K562 (cell line): ENCODE data around the gene LZTS2. TPM values are rescaled to one million over a fixed set of nuclear protein-coding genes. Genes with fewer than 3 reads are reported as not detected.

Experiments
- CHD4 ChIP-seq: fragments of 200-600 bp; sonication (generic); IDR thresholded peaks from 3 replicates; pipeline ENCODE4 v1.6.1; 2012; ENCODE audit warnings: low read depth, mild to moderate bottlenecking, mixed read lengths, low read length, inconsistent platforms; ENCODE audit not compliant: insufficient read depth, insufficient replicate concordance, poor library complexity, severe bottlenecking
- JUN ChIP-seq, 2 experiments: sonication (generic) in 1 of 2; formaldehyde crosslinking in 1 of 2; IDR thresholded peaks; 2 replicates each; pipeline versions ENCODE4 v1.6.1 to v1.8.0; 2012 to 2022; ENCODE audit warnings: borderline replicate concordance in 2 of 2, mild to moderate bottlenecking in 2 of 2, improper control_type of control experiment in 1 of 2, low read depth in 1 of 2, low read length in 1 of 2, missing genetic modification reagents in 1 of 2
- PHF20 ChIP-seq: fragments of 450-650 bp; IDR thresholded peaks from 2 replicates; pipeline ENCODE4 v1.6.1; 2018; ENCODE audit not compliant: partially characterized antibody
- POLR2AphosphoS2 ChIP-seq: IDR thresholded peaks from 2 replicates; pipeline ENCODE4 v1.6.1; 2012; ENCODE audit warnings: low read length, improper control_type of control experiment
- RFX5 ChIP-seq: IDR thresholded peaks from 2 replicates; pipeline ENCODE4 v1.6.1; 2011; ENCODE audit warnings: low read depth, mild to moderate bottlenecking, improper control_type of control experiment, low read length
- RNF2 ChIP-seq: sonication (generic); IDR thresholded peaks from 2 replicates; pipeline ENCODE4 v1.6.1; 2016
- TEAD1 ChIP-seq, 2 experiments: fragments of 450-650 bp in 1 of 2; sonication (generic) in 1 of 2; formaldehyde crosslinking; IDR thresholded peaks; 2 replicates each; pipeline versions ENCODE4 v1.4.0 to v1.8.0; 2020 to 2022; ENCODE audit warnings: mild to moderate bottlenecking in 2 of 2, missing genetic modification reagents in 1 of 2
- TSHZ1 ChIP-seq: fragments of 250-450 bp; sonication (Bioruptor Pico); IDR thresholded peaks from 2 replicates; pipeline ENCODE4 v1.4.0; 2020; ENCODE audit warnings: mild to moderate bottlenecking, moderate library complexity
- ZFP30 ChIP-seq: fragments of 250-450 bp; sonication (Bioruptor Pico); IDR thresholded peaks from 2 replicates; pipeline ENCODE4 v1.8.0; 2022; ENCODE audit warnings: moderate library complexity, mild to moderate bottlenecking, inconsistent platforms, borderline replicate concordance
- ZNF217 ChIP-seq: sonication (generic); formaldehyde crosslinking; IDR thresholded peaks from 2 replicates; pipeline ENCODE4 v1.8.0; 2022; ENCODE audit warnings: mild to moderate bottlenecking, missing genetic modification reagents
- ZNF253 ChIP-seq: fragments of 250-450 bp; sonication (Bioruptor Pico); conservative IDR thresholded peaks from 2 replicates; pipeline ENCODE4 v1.6.1; 2021; ENCODE audit warnings: mild to moderate bottlenecking
- ZNF280A ChIP-seq: fragments of 450-650 bp; IDR thresholded peaks from 2 replicates; pipeline ENCODE4 v1.6.1; 2018; ENCODE audit warnings: mild to moderate bottlenecking, low read depth; ENCODE audit not compliant: partially characterized antibody
- ZNF507 ChIP-seq: conservative IDR thresholded peaks from 2 replicates; pipeline ENCODE4 v1.6.1; 2017; ENCODE audit warnings: missing genetic modification characterization, missing compliant biosample characterization
- ZNF609 ChIP-seq: sonication (generic); formaldehyde crosslinking; IDR thresholded peaks from 2 replicates; pipeline ENCODE4 v1.8.1; 2023; ENCODE audit warnings: missing genetic modification reagents, mild to moderate bottlenecking, borderline replicate concordance
- ZNF696 ChIP-seq: fragments of 250-450 bp; sonication (Bioruptor Pico); conservative IDR thresholded peaks from 2 replicates; pipeline ENCODE4 v1.4.0; 2020; ENCODE audit warnings: mild to moderate bottlenecking, moderate library complexity
- ZNF707 ChIP-seq: fragments of 250-450 bp; sonication (Bioruptor Pico); conservative IDR thresholded peaks from 2 replicates; pipeline ENCODE4 v1.8.0; 2022; ENCODE audit warnings: inconsistent platforms, mild to moderate bottlenecking, moderate library complexity
- ZSCAN29 ChIP-seq: fragments of 450-650 bp; IDR thresholded peaks from 2 replicates; pipeline ENCODE4 v1.6.1; 2017
- polyA plus RNA-seq, 8 experiments: library from polyadenylated mRNA; depleted of rRNA in 4 of 8; stranded (reverse) in 5 of 8; unstranded in 3 of 8; fragments of >200 nt; fragmentation: Nextera tagmentation in 2 of 8; fragmentation: Illumina TruSeq in 1 of 8; extraction: Ambion mirVana in 2 of 8; extraction: Trizol in 1 of 8; gene quantifications; 2 replicates each; pipeline versions ENCODE4 v1.2.1 to v1.2.3, GENCODE V29; 2011 to 2014; ENCODE audit warnings: inconsistent platforms in 1 of 8, missing spikeins in 1 of 8
- total RNA-seq, 7 experiments: library from RNA; depleted of rRNA in 6 of 7; stranded (reverse); fragments of >200 nt in 6 of 7; fragmentation: Illumina TruSeq in 2 of 7; extraction: Trizol in 2 of 7; gene quantifications; 2 replicates each; pipeline versions ENCODE4 v1.2.1 to v1.2.3, GENCODE V29; 2011 to 2021; ENCODE audit warnings: low replicate concordance in 1 of 7

The LZTS2 gene
- total and polyA plus RNA-seq, 9 of the 15 experiments (the other 6 are each of a cell fraction or from before 2014, with no cell fraction given), result 0.23 to 42.5 (median 14.7) TPM

- TF ChIP-seq ZNF609 (CRISPR knock-in tag), result no peak
- no peak for TF ChIP-seq POLR2AphosphoS2
- TF ChIP-seq ZNF707 (CRISPR knock-in tag), result no peak
- no peak for TF ChIP-seq ZFP30 (CRISPR knock-in tag)
- no peak for TF ChIP-seq PHF20
- no peak for TF ChIP-seq ZNF253 (CRISPR knock-in tag)
- TF ChIP-seq RFX5, result no peak
- no peak for TF ChIP-seq ZNF507 (tag)
- no peak for TF ChIP-seq TSHZ1 (CRISPR knock-in tag)
- 0 out of 4 replicates have a peak, but pooled peaks of 1 of the 2 experiments have one; percentile 9 for TF ChIP-seq TEAD1 (CRISPR knock-in tag; IDR thresholded peaks at IDR 0.05)
- no peak for TF ChIP-seq JUN (IDR thresholded peaks at IDR 0.05; ENCODE audit: borderline replicate concordance, low read depth, low read length)
- 0 out of 2 replicates have a peak, but pooled peaks have one; percentile 51 for TF ChIP-seq JUN (CRISPR knock-in tag; IDR thresholded peaks at IDR 0.05; ENCODE audit: borderline replicate concordance)
- TF ChIP-seq ZSCAN29, result no peak
- TF ChIP-seq ZNF280A, result no peak
- TF ChIP-seq RNF2, result 0 out of 2 replicates have a peak, but pooled peaks have one; percentile 33
- no peak for TF ChIP-seq ZNF696 (CRISPR knock-in tag)
- TF ChIP-seq CHD4, result no peak
- TF ChIP-seq ZNF217 (CRISPR knock-in tag), result no peak
These were observed 442 bp upstream of the LZTS2 start (continued) for GRCh38 chr10:100998991-100999741.
